PC-3 (cell line): ENCODE data around the gene WDR1. TPM values are rescaled to one million over a fixed set of nuclear protein-coding genes. Genes with fewer than 3 reads are reported as not detected.

ENCODE experiments used
- ATAC-seq: fragments of 200-7000 bp; cut with Tn5 transposase; 2 replicates; pipeline ENCODE4 v1.9.1; 2020; ENCODE audit warnings: mild to moderate bottlenecking, moderate library complexity
- BruUV-seq: library from RNA; stranded (reverse); fragments of 400-500 nt; replicated peaks from 2 replicates; lab custom pipeline; 2021; lab: Mats Ljungman, UMichigan
- CTCF ChIA-PET: fragments of 300-600 bp; sonication (Branson Sonifier 250); formaldehyde crosslinking; loops from one replicate; lab custom pipeline; 2022; ENCODE audit warnings: antibody characterized with exemption; lab: Charles Lee
- POLR2A ChIA-PET: fragments of 300-600 bp; sonication (Branson Sonifier 250); formaldehyde crosslinking; loops from one replicate; lab custom pipeline; 2022; ENCODE audit warnings: antibody characterized with exemption; ENCODE audit not compliant: unreplicated experiment; lab: Charles Lee
- DNase-seq: peaks from one replicate; pipeline ENCODE4 v3.0.0-alpha.2; 2015
- H2AFZ ChIP-seq: fragments of 300-600 bp; sonication (generic); 2 replicates; pipeline ENCODE4 v1.6.0; 2016; ENCODE audit warnings: antibody characterized with exemption, low read length
- H3F3A ChIP-seq: fragments of 300-600 bp; sonication (generic); one replicate; pipeline ENCODE4 v1.6.0; 2017; ENCODE audit warnings: antibody characterized with exemption, low read length, control low read depth, mild to moderate bottlenecking; ENCODE audit not compliant: unreplicated experiment
- H3K27ac ChIP-seq: fragments of 300-600 bp; sonication (generic); 2 replicates; pipeline ENCODE4 v1.5.1; 2016; ENCODE audit warnings: mild to moderate bottlenecking, low read length
- H3K27me3 ChIP-seq: fragments of 300-600 bp; sonication (generic); 2 replicates; pipeline ENCODE4 v1.6.1; 2016; ENCODE audit warnings: low read length, mixed read lengths
- H3K36me3 ChIP-seq: fragments of 300-600 bp; sonication (generic); 2 replicates; pipeline ENCODE4 v1.6.1; 2016; ENCODE audit warnings: low read depth, mixed run types, low read length, mixed read lengths
- H3K4me1 ChIP-seq: fragments of 300-600 bp; sonication (generic); 2 replicates; pipeline ENCODE4 v1.5.1; 2016; ENCODE audit warnings: low read length; ENCODE audit not compliant: insufficient read depth
- H3K4me2 ChIP-seq: fragments of 300-600 bp; sonication (generic); 2 replicates; pipeline ENCODE4 v1.6.0; 2016; ENCODE audit warnings: low read length
- H3K4me3 ChIP-seq: fragments of 300-600 bp; sonication (generic); 2 replicates; pipeline ENCODE4 v1.5.1; 2016; ENCODE audit warnings: mild to moderate bottlenecking, low read length, mixed read lengths
- H3K79me2 ChIP-seq: fragments of 300-600 bp; sonication (generic); 2 replicates; pipeline ENCODE4 v1.6.1; 2017; ENCODE audit warnings: low read length, mixed read lengths
- H3K9ac ChIP-seq: fragments of 300-600 bp; sonication (generic); 2 replicates; pipeline ENCODE4 v1.6.0; 2016; ENCODE audit warnings: mild to moderate bottlenecking, low read length
- H3K9me2 ChIP-seq: fragments of 300-600 bp; sonication (generic); replicated peaks from 2 replicates; pipeline ENCODE4 v1.6.1; 2016; ENCODE audit warnings: mixed run types, low read length, mixed read lengths
- H3K9me3 ChIP-seq: fragments of 300-600 bp; sonication (generic); 2 replicates; pipeline ENCODE4 v1.6.1; 2016; ENCODE audit warnings: low read length, mixed read lengths
- H4K20me1 ChIP-seq: fragments of 300-600 bp; sonication (generic); 2 replicates; pipeline ENCODE4 v1.6.1; 2016; ENCODE audit warnings: low read length, mixed read lengths
- EZH2 ChIP-seq: fragments of 300-600 bp; sonication (generic); IDR thresholded peaks from one replicate; pipeline ENCODE4 v1.6.1; 2017; ENCODE audit warnings: antibody characterized with exemption, mild to moderate bottlenecking, low read length; ENCODE audit not compliant: unreplicated experiment
- EZH2phosphoT487 ChIP-seq: fragments of 300-600 bp; sonication (generic); IDR thresholded peaks from 2 replicates; pipeline ENCODE4 v1.6.1; 2018; ENCODE audit warnings: mild to moderate bottlenecking, antibody characterized with exemption, low read length, borderline replicate concordance
- intact Hi-C: fragments of 100-400 bp; cut with micrococcal nuclease; formaldehyde crosslinking; loops from 2 replicates; pipeline ENCODE4 v1.9.0; 2023
- total RNA-seq: library from RNA; depleted of rRNA; stranded (reverse); fragments of >200 nt; gene quantifications from 2 replicates; pipeline ENCODE4 v1.2.3, GENCODE V29; 2014
- TF ChIP-seq, protein P1 (sequence below): fragments of 300-600 bp; sonication (generic); conservative IDR thresholded peaks from 2 replicates; pipeline ENCODE4 v1.5.1; 2017; ENCODE audit warnings: antibody characterized with exemption, low read depth, mild to moderate bottlenecking, low read length

The WDR1 gene
- total RNA-seq, 1 experiment from 2014 or later: 150 TPM

DNA sequence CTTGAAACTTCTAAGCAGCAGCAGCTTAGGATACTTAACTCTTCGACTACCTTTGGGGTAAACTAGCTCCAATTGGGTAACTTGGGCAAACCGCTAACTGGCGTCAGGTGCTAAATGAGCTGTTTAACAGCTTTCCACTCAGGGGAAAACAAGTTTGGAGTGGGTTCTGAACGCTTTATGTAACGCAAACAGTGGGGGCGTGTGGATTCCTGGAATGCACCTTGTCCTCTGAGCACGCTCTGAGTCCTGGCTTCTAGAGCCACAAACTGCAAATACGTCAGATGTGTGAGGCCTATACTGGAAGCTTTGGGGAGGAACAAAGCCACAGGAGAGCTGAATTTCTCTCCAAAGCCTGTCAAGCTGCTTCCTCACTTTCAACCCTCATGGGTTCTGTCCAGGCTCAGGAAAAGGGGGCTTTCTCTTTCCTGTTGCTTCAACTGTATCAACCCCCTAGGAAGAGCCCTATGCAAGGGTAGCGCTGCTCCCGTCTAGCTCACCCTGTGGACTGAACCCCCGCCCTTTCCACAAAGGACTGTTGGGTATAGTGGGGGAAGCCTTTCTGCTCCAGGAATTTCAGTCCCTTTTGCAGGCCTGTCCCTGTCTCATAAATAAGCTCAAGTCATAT is 4.5 kb upstream of the WDR1 start:
- no peaks in the 10 kb centered on the region for H3K9me2 ChIP-seq
- H3K4me1 ChIP-seq: peaks cover 6% of the 10 kb centered on the region; the same call in 1 of the 2 replicates
- no TSS peak for BruUV-seq
- H3K36me3 ChIP-seq: no peaks in the 10 kb centered on the region
- intact Hi-C loops: no loop called here
- H3K4me2 ChIP-seq: no peak overlapping the region
- H3F3A ChIP-seq: no peaks in the 10 kb centered on the region
- no peak overlapping the region for H3K4me3 ChIP-seq
- TF ChIP-seq EZH2phosphoT487 (no peak), EZH2 (no peak)
- no peak overlapping the region for H3K9ac ChIP-seq
- H4K20me1 ChIP-seq: no peaks in the 10 kb centered on the region
- no peak overlapping the region for H3K27ac ChIP-seq
- H2AFZ ChIP-seq: no peak overlapping the region
- H3K79me2 ChIP-seq: peaks cover 2% of the 10 kb centered on the region
- no peak for ATAC-seq
- no peaks in the 10 kb centered on the region for H3K9me3 ChIP-seq
- DNase-seq: no peak
- H3K27me3 ChIP-seq: no peaks in the 10 kb centered on the region
- CTCF ChIA-PET: no interaction called here
- POLR2A ChIA-PET: no interaction called here

- peaks cover 15% of the 10 kb centered on the region for H3K79me2 ChIP-seq
- peaks cover 2% of the 10 kb centered on the region; the same call in 1 of the 2 replicates for H3K36me3 ChIP-seq
- H2AFZ ChIP-seq: no peak overlapping the region
- no peaks in the 10 kb centered on the region for H3F3A ChIP-seq
- H3K27ac ChIP-seq: no peak overlapping the region
- H3K4me1 ChIP-seq: peaks cover 12% of the 10 kb centered on the region
- ChIA-PET CTCF (no interaction called here), POLR2A (no interaction called here)
- BruUV-seq: no TSS peak
- no peak overlapping the region for H3K9ac ChIP-seq
- DNase-seq (no peak), ATAC-seq (no peak)
- no peak overlapping the region for H3K4me2 ChIP-seq
- no peak overlapping the region for H3K4me3 ChIP-seq
- TF ChIP-seq EZH2phosphoT487 (no peak), EZH2 (no peak)
- TF ChIP-seq, protein P1, sequence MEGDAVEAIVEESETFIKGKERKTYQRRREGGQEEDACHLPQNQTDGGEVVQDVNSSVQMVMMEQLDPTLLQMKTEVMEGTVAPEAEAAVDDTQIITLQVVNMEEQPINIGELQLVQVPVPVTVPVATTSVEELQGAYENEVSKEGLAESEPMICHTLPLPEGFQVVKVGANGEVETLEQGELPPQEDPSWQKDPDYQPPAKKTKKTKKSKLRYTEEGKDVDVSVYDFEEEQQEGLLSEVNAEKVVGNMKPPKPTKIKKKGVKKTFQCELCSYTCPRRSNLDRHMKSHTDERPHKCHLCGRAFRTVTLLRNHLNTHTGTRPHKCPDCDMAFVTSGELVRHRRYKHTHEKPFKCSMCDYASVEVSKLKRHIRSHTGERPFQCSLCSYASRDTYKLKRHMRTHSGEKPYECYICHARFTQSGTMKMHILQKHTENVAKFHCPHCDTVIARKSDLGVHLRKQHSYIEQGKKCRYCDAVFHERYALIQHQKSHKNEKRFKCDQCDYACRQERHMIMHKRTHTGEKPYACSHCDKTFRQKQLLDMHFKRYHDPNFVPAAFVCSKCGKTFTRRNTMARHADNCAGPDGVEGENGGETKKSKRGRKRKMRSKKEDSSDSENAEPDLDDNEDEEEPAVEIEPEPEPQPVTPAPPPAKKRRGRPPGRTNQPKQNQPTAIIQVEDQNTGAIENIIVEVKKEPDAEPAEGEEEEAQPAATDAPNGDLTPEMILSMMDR: no peak
- peaks cover 6% of the 10 kb centered on the region; the same call in 1 of the 2 replicates for H4K20me1 ChIP-seq
- H3K9me2 ChIP-seq: no peaks in the 10 kb centered on the region
- intact Hi-C loops: loop anchor here (5.0 kb wide), 1 partner anchor 42 kb away; no protein-coding TSS in a partner anchor
- H3K27me3 ChIP-seq: no peaks in the 10 kb centered on the region
- no peaks in the 10 kb centered on the region for H3K9me3 ChIP-seq
Observed at GRCh38 chr4:10119773-10120172, 3.2 kb upstream of the WDR1 start.

DNA sequence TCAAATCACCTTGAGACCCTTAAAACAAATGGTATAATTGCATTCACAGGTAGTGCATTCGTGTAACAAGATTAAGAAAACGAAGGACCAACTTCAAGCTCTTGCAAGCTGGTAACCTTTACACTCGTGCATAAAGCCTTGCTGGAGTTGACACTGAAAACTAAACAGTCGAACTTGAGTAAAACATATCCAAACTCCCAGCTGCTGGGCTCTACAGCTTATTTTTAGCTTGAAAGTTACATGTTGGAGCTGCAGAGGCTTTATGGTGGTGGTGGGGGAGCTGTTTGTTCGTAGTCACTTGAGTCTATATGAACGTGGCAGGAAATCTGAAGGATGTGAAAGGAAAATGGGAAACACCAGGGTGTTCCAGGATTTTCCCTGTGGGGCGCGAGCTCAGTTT is 2.7 kb upstream of the WDR1 start:
- POLR2A ChIA-PET: interaction anchor here (0.7 kb wide), 1 partner anchor 8 kb away, joined by 3 read pairs; no protein-coding TSS in a partner anchor

More for the DNA sequence above, 2.7 kb upstream of the WDR1 start:
- no peak overlapping the region for H3K4me3 ChIP-seq
- no peak overlapping the region for H3K27ac ChIP-seq
- H3K9ac ChIP-seq: no peak overlapping the region
- H3K36me3 ChIP-seq: peaks cover 7% of the 10 kb centered on the region
- no peak overlapping the region for H3K4me2 ChIP-seq
- intact Hi-C loops: loop anchor here (5.0 kb wide), 1 partner anchor 42 kb away; no protein-coding TSS in a partner anchor
- H3K27me3 ChIP-seq: no peaks in the 10 kb centered on the region
- ATAC-seq (no peak), DNase-seq (no peak)
- no peaks in the 10 kb centered on the region for H3K9me3 ChIP-seq
- peaks cover 20% of the 10 kb centered on the region for H3K79me2 ChIP-seq
- H3K9me2 ChIP-seq: no peaks in the 10 kb centered on the region
- no TSS peak for BruUV-seq
- CTCF ChIA-PET: no interaction called here
- peaks cover 11% of the 10 kb centered on the region; the same call in 1 of the 2 replicates for H4K20me1 ChIP-seq
- TF ChIP-seq EZH2phosphoT487: no peak
- TF ChIP-seq, protein P1: no peak
- TF ChIP-seq EZH2: no peak
- H2AFZ ChIP-seq: no peak overlapping the region
- no peaks in the 10 kb centered on the region for H3F3A ChIP-seq
- peaks cover 17% of the 10 kb centered on the region for H3K4me1 ChIP-seq
